ENCODE data around the gene RNF150.
"Not testable (repeated sequence)": the region's sequence is repeated elsewhere in the genome, so short reads cannot be mapped to it uniquely, and the experiment has no call there.

Gene RNF150

GRCh38 chr4:141074098-141074878 is 59.0 kb downstream of the RNF150 start:
- DNase-seq = no peak

- DNase-seq = no peak
These were observed 66.6 kb downstream of the RNF150 start for GRCh38 chr4:141066690-141067089.

- no peak for DNase-seq
These were observed 67.4 kb downstream of the RNF150 start for GRCh38 chr4:141065872-141066271.

- DNase-seq = no peak
These were observed 70.6 kb downstream of the RNF150 start for GRCh38 chr4:141062651-141063050.

GRCh38 chr4:141058591-141059512 is 74.4 kb downstream of the RNF150 start:
- no peak for DNase-seq

- no peak for DNase-seq
These were observed 75.7 kb downstream of the RNF150 start for GRCh38 chr4:141057582-141057981.

GRCh38 chr4:141056473-141056872 is 76.8 kb downstream of the RNF150 start:
- DNase-seq = no peak

GRCh38 chr4:141054446-141054845 is 78.8 kb downstream of the RNF150 start:
- no peak for DNase-seq

GRCh38 chr4:141050999-141051398 is 82.3 kb downstream of the RNF150 start:
- not testable (repeated sequence) for DNase-seq

- no peak for DNase-seq
These were observed 85.9 kb downstream of the RNF150 start for GRCh38 chr4:141047228-141047884.

GRCh38 chr4:141046255-141046654 is 87.0 kb downstream of the RNF150 start:
- DNase-seq = no peak

- DNase-seq = no peak
These were observed 87.4 kb downstream of the RNF150 start for GRCh38 chr4:141045848-141046247.

GRCh38 chr4:141041021-141041476 is 92.2 kb downstream of the RNF150 start:
- no peak for DNase-seq

GRCh38 chr4:141039156-141039555 is 94.1 kb downstream of the RNF150 start:
- no peak for DNase-seq

- no peak for DNase-seq
These were observed 94.8 kb downstream of the RNF150 start for GRCh38 chr4:141038428-141038827.

GRCh38 chr4:141037446-141037845 is 95.8 kb downstream of the RNF150 start:
- DNase-seq = no peak

GRCh38 chr4:141036786-141037185 is 96.5 kb downstream of the RNF150 start:
- no peak for DNase-seq

- DNase-seq = no peak
These were observed 97.3 kb downstream of the RNF150 start for GRCh38 chr4:141035920-141036319.

- DNase-seq = no peak
These were observed 105.2 kb downstream of the RNF150 start for GRCh38 chr4:141028024-141028529.

- DNase-seq = no peak
These were observed 105.8 kb downstream of the RNF150 start for GRCh38 chr4:141027421-141027820.

- DNase-seq = no peak
These were observed 106.4 kb downstream of the RNF150 start for GRCh38 chr4:141026900-141027299.

- DNase-seq = no peak
These were observed 110.2 kb downstream of the RNF150 start for GRCh38 chr4:141023051-141023450.

- no peak for DNase-seq
These were observed 111.1 kb downstream of the RNF150 start for GRCh38 chr4:141022111-141022695.

Data from SW 1271 (cell line).